Measurements from ENCODE around the gene AMBP. TPM values are rescaled to one million over a fixed set of nuclear protein-coding genes. Genes with fewer than 3 reads are reported as not detected.

AMBP gene
- total RNA-seq, 1 experiment from 2014 or later: 0.20 TPM

- Histone ChIP-seq H3K23me2 (ENCODE audit: insufficient read length, low read depth, low read length, poor library complexity, severe bottlenecking) (no peaks in the 10 kb centered on the region), H4K8ac (replicated peaks; ENCODE audit: insufficient read length, low read depth, low read length) (no peak overlapping the region), H3K14ac (ENCODE audit: insufficient read depth, low read length) (no peak overlapping the region), H2AK5ac (ENCODE audit: insufficient read length, low read length) (no peak overlapping the region), H2BK120ac (ENCODE audit: low read depth, low read length, poor library complexity, severe bottlenecking) (no peak overlapping the region), H4K20me1 (ENCODE audit: control insufficient read depth, insufficient read depth, insufficient read length) (no peaks in the 10 kb centered on the region), H3K4ac (ENCODE audit: low read depth, low read length) (no peak overlapping the region), H3K4me1 (ENCODE audit: insufficient read depth, low read length) (no peaks in the 10 kb centered on the region), H3K18ac (ENCODE audit: insufficient read length, low read depth, low read length) (no peak overlapping the region), H2BK20ac (ENCODE audit: low read depth, low read length, poor library complexity, severe bottlenecking) (no peak overlapping the region), H2AFZ (ENCODE audit: low read length) (no peak overlapping the region), H3K27ac (ENCODE audit: insufficient read length, low read depth, low read length) (no peak overlapping the region), H3K9me3 (ENCODE audit: control insufficient read depth, low read depth, low read length) (no peaks in the 10 kb centered on the region), H3K9ac (ENCODE audit: extremely low read depth, insufficient read length, low read length) (no peak overlapping the region), H2BK5ac (ENCODE audit: insufficient read length, low read length) (no peak overlapping the region), H4K5ac (ENCODE audit: insufficient read length, low read depth, low read length) (no peak overlapping the region), H3K79me1 (ENCODE audit: insufficient read depth, low read depth, low read length, poor library complexity, severe bottlenecking) (no peaks in the 10 kb centered on the region), H3K56ac (ENCODE audit: insufficient read length, low read depth, low read length) (no peak overlapping the region), H3K23ac (ENCODE audit: insufficient read length, low read depth, low read length) (no peak overlapping the region), H4K91ac (ENCODE audit: insufficient read length, low read depth, low read length) (no peak overlapping the region), H3K79me2 (ENCODE audit: insufficient read depth, low read length) (no peaks in the 10 kb centered on the region), H3T11ph (ENCODE audit: low read length) (no peak overlapping the region), H3K27me3 (ENCODE audit: insufficient read depth, low read length) (no peaks in the 10 kb centered on the region; the same call in 1 of the 2 replicates), H2BK15ac (ENCODE audit: low read depth, low read length) (no peak overlapping the region), H3K4me2 (ENCODE audit: insufficient read depth, insufficient read length, low read length) (no peak overlapping the region), H2BK12ac (ENCODE audit: insufficient read length, low read depth, low read length) (no peak overlapping the region)
- TF ChIP-seq CTCF (conservative IDR thresholded peaks at IDR 0.05): no peak
- H3K27me3 Mint-ChIP-seq (ENCODE audit: low read depth): peaks cover 65% of the 10 kb centered on the region
- H3K4me1 Mint-ChIP-seq: peaks cover 13 to 19% of the 10 kb centered on the region in 2 experiments
- DNase-seq: no peak
- no peaks in the 10 kb centered on the region for H3K36me3 Mint-ChIP-seq (ENCODE audit: insufficient read depth in 1 of 3, low read depth in 3 of 3)
- H3K9me3 Mint-ChIP-seq: no peaks in the 10 kb centered on the region
- WGBS (ENCODE audit: extremely low coverage, insufficient read length, low lambda C conversion rate): no CpG with 5 or more reads among the region's 1 CpG
- no peak overlapping the region for H3K27ac Mint-ChIP-seq
- H3K4me3 Mint-ChIP-seq: no peak overlapping the region
Measured at GRCh38 chr9:114112325-114112724, 34.2 kb upstream of the AMBP start.
